GM19238 (cell line): ENCODE data around the gene RASD1.
"Not testable (repeated sequence)": the region's sequence is repeated elsewhere in the genome, so short reads cannot be mapped to it uniquely, and the experiment has no call there.

Experiments
- DNase-seq: peaks from one replicate; pipeline ENCODE4 v3.0.0; 2011; ENCODE audit warnings: low spot score; ENCODE audit not compliant: insufficient read length

The RASD1 gene

DNA sequence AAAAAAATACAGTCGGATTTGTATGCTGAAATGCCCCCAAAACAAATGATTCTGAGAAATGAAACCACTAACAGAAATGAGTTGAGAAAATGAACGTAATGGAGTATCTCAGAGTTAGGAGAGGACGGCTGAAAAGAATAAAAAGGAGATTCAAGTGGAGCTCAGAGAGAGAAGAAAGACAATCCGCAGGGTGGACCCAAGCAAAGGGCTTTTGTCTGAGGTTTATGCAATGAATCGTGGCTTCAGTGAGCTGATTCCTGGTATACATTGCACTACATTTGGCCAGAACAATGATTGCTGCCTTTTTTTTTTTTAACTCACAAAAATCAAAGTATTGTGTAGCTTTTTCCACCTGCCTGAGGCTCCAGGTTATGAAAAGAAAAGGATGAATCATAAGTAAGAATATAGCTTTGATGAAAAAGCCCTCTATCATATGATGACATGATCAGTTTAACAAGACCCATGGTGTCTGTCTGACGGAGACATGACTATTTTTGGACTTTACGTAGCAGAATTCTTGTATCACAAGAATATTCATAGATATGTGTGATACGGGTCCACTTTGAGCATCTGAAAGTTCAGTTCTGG, 23.8 kb downstream of the RASD1 start:
- DNase-seq, result no peak

DNA sequence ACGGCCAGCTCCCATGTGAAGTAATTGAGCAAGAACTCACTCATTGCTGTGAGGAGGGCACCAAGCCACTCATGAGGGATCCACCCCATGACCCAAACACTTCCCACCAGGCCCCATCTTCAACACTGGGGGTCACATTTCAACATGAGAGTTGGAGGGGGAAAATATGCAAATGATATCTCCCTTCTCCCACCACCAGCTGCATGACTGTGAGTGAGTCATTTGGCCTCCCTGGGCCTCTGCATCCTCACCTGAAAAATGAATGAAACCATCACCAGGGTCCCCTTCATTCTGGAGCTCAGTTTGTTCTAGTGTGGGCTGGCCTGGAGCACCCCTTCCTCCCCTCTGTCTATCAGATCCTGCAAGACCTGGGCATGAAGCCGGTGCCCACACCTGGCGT, 26.2 kb downstream of the RASD1 start:
- no peak for DNase-seq

GRCh38 chr17:17469358-17469757, 26.8 kb downstream of the RASD1 start:
- DNase-seq, result no peak

DNA sequence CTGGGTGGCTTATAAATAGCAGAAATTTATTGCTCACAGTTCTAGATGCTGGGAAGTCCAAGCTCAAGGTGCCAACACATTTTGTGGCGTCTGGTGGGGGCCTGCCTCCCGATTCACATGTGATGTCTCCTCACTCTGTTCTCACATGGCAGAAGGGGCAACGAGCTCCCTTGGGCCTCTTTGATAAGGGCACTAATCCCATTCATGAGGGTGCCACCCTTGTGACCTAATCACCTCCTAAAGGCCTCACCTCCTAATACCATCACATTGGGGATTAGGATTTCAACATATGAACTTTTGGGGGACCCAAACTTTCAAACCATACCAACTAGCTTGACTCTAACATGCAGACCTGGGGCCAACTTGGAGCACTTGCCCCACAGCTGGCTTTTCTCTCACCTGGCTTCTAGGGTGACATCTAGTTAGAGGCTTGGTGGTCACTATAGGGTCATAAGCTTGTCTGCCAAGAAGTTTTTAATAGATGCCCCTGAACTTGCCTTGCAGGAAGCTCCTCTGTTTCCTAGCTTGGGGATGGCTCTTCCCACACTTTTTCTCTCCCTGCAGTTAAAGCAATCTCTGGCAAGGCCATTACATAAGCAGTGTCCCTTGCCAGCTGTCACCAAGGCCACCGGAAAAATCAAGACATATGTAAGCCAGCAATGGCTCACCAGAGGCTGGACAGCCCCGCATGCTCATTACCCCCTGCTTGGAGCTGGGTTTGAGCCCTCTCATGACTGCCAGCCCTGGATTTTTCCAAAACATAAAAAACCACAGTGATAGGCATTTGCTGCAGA, 27.8 kb downstream of the RASD1 start:
- DNase-seq, result no peak

DNA sequence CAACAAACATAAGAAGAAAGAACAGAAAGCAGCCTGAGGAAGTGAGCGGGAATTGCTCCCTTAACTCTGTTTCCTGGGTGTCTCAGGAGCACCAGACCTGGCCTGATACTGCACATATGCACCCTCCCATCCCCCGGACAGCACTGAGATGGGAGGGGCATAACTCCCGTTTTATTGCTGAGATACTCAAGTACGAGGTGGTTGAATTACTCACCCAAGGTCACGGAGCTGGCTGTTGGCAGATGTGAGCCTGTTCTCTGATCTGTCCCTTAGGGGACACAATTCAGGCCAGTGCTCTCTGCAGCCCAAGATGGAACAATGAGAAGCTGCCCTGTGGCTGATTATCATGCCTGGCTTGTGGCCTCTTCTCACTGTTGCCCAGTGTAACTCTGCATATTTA, 28.5 kb downstream of the RASD1 start:
- DNase-seq, result no peak

DNA sequence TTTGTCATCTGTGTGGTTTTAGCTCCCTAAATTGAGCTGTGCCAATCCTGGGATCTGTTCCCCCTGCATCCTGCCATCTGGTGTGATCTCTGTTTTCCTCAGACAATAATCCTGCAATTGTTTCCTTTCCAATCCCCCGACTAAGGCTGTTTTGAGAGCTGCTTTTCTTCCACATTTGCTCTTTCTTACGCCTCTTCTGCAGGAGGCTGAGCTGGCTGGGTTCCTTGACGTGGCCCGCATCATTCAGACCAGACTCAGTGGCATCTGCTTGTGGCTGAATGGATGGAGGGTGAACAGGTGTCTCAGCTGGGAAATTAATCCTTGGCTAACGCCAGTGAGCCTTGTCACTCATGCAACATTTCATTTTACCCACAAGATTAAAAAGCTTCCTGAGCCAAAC, 29.2 kb downstream of the RASD1 start:
- no peak for DNase-seq

- no peak for DNase-seq
Measured at GRCh38 chr17:17466511-17466910, 29.7 kb downstream of the RASD1 start.

DNA sequence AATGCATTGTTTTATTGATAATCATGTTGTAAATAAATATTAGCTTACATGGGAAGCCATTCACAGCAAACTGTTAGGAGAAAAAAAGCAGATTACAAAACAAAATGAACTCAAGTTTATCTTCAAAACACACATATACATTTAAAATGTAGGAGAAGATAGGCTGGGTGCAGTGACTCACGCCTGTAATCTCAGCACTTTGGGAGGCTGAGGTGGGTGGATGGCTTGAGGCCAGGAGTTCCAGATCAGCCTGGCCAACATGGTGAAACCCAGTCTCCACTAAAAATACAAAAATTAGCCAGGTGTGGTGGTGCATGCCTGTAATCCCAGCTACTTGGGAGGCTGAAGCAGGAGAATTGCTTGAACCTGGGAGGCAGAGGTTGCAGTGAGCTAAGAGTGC, 30.3 kb downstream of the RASD1 start:
- not testable (repeated sequence) for DNase-seq

DNA sequence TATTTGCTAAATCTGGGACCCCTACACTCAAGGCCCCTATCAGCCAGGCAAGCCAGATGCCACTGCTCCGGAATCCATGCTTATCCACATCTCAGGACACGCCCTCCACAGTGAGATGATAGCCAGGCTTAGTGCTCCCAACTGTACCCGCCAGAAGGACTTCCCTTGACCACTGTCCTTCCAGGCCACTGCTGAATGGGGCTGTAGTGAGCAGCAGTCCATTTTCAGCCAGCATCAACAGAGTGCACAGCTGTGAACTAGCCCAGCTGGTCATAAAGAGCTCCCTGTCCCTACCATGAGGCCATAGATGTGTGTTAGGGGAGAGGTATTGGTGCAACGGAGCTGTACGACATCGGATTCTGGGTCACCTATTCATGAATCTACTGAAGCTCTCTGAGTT, 32.4 kb downstream of the RASD1 start:
- no peak for DNase-seq

DNA sequence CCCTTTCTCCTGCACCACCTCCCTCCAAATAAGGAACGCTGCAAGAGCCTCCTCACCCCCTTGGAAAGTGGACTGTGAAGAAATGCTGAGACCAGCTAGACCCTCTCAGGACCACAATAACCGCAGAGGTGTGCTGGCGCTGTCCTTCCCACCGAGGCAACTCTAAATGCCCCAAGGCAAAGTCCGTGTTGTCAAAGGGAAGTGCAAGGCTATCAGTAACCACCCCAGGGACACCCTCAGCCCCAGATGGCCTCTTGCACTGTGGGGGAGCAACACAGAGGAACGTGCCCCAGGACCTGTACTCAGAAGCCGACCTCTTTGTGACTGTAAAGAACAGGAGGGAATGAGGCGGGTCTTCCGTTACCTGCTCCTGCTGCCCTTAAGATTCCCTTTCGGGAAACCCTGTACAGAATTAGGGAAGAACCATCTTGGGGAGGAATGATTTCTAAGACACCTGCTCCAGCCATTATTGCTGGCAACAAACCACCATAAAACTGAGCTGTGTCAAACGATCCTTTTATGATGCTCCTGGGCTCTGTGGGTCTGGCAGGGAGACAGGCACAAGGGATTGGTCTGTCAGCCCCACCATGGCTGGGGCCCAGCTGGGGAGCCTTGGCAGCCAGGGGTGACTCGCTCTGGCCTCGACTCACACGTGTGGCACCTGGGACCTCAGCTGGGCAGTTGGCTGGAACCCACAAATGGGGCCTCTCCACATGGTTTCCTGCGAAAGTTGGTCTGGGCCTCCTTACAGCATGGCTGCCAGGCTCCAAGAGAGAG, 34.0 kb downstream of the RASD1 start:
- no peak for DNase-seq

- no peak for DNase-seq
Measured at GRCh38 chr17:17460038-17460437, 36.2 kb downstream of the RASD1 start.

DNA sequence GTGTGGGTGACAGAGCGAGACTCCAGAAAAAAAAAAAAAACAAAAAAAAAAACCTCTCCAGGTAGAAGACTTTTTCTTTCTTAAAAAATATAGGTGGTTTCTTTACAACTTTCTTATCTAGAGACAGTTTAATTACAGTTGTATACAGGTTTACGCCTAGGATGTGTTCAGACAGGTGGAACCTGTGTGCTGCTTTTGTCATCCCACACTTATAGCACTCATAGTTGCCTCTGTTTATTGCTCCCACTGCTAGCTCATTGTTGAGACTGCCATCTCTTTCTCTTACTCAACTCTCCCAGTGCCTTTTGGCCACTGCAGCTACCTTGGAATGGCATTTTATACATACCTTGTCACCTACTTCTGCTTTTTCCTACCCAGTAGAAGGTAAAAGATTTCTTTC, 38.5 kb downstream of the RASD1 start:
- no peak for DNase-seq

GRCh38 chr17:17456251-17456650, 39.9 kb downstream of the RASD1 start:
- DNase-seq, result no peak

DNA sequence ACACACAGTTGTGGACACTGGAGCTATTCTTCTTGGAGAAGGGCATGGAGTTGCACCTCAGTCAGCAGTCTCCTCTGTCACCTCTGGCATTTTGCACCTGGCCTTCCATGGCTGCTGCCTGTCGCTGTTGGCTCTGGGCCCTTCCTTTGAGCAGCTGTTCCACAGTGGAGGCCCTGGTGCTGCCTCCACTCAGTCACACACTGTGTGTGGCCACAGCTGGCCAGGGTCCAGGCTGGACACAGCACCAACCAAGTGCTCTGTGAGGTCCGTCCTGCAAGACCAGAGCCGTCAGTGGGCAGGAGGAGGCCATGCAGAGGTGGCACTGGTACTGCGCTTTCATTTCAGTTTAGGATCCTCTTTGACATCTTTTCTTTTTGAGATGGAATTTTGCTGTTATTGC, 41.0 kb downstream of the RASD1 start:
- DNase-seq, result no peak

DNA sequence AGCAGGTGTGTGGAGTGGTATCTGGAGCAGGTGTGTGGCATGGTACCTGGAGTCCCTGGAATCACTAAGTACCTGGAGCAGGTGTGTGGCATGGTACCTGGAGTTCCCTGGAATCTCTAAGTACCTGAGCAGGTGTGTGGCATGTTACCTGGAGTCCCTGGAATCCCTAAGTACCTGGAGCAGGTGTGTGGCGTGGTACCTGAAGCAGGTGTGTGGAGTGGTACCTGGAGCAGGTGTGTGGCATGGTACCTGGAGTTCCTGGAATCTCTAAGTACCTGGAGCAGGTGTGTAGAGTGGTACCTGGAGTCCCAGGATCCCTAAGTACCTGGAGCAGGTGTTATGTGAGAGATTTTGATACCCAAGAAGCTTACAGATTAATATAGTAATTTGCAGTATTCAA, 41.5 kb downstream of the RASD1 start:
- DNase-seq, result not testable (repeated sequence)

DNA sequence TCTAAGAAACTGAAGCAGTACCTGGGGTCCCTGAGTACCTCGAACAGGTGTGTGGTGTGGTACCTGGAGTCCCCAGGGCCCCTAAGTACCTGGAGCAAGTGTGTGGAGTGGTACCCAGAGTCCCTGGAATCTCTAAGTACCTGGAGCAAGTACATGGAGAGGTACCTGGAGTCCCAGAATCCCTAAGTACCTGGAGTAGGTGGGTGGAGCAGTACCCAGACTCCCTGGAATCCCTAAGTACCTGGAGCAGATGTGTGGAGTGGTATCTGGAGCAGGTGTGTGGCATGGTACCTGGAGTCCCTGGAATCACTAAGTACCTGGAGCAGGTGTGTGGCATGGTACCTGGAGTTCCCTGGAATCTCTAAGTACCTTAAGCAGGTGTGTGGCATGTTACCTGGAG, 41.9 kb downstream of the RASD1 start:
- DNase-seq, result no peak

DNA sequence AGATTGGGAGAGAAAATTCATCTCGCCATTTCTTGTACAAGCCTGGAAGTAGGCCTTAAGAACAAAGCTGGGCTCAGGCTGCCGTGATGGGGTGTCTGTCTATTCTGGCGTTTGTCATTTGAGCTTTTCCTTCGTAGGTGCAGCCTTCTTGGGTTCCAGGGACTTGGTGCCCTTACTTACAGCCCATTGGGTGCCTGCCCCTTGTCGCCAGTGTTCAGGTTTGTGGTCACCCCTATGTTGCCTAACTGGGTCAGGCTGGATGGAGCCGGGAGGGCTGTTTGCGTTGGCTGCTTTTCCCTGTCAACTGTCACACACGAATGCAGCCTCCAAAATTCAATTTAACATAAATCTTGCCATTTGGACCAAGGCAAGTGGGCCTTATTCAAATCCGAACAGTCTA, 43.1 kb downstream of the RASD1 start:
- DNase-seq, result no peak

GRCh38 chr17:17448723-17449122, 47.5 kb downstream of the RASD1 start:
- DNase-seq, result no peak

GRCh38 chr17:17448076-17448475, 48.1 kb downstream of the RASD1 start:
- no peak for DNase-seq

- DNase-seq, result no peak
Measured at GRCh38 chr17:17447264-17447663, 48.9 kb downstream of the RASD1 start.

GRCh38 chr17:17446666-17447155, 49.5 kb downstream of the RASD1 start:
- no peak for DNase-seq

GRCh38 chr17:17445925-17446665, 50.1 kb downstream of the RASD1 start:
- no peak for DNase-seq
